Measurements from ENCODE around the gene ARHGEF2. TPM values are rescaled to one million over a fixed set of nuclear protein-coding genes. Genes with fewer than 3 reads are reported as not detected.

ARHGEF2 gene
- total and polyA plus RNA-seq, 2 of the 13 experiments (the other 11 are each of a cell fraction or from before 2014, with no cell fraction given), result 16.1 to 32.1 TPM

GRCh38 chr1:156020293-156021092 is 42.1 kb upstream of the ARHGEF2 start, which contains the start of gene SSR2 (continued):
- peak; percentile 68; the same call in 1 of the 2 replicates for TF ChIP-seq TGIF2 (CRISPR knock-in tag; IDR thresholded peaks at IDR 0.05)
- TF ChIP-seq ZNF691 (CRISPR knock-in tag; IDR thresholded peaks at IDR 0.05; ENCODE audit: borderline replicate concordance, low read depth), result no peak

GRCh38 chr1:156019946-156020292 is 41.6 kb upstream of the ARHGEF2 start:
- WGBS (ENCODE audit: low lambda C conversion rate), result 16% methylated on average over 5 of the region's 8 CpGs
- no peak for TF ChIP-seq SNAI1 (CRISPR knock-in tag; IDR thresholded peaks at IDR 0.05; ENCODE audit: borderline replicate concordance)
- TF ChIP-seq FOXP4 (CRISPR knock-in tag; IDR thresholded peaks at IDR 0.05), result 0 out of 2 replicates have a peak, but pooled peaks have one; percentile 15
- Histone ChIP-seq H3K9ac (ENCODE audit: insufficient read depth, low read depth, low read length) (peak overlapping the region; percentile 82), H4K20me1 (ENCODE audit: insufficient read depth, low read length) (0 out of 2 replicates have a peak, but pooled peaks cover 2% of the 10 kb centered on the region), H2AFZ (ENCODE audit: low read length) (no peak overlapping the region), H3K27ac (ENCODE audit: extremely low read length, insufficient read depth, low read length) (peak overlapping the region; percentile 54), H3K27me3 (ENCODE audit: control insufficient read depth in 1 of 2, insufficient read depth in 2 of 2, low read length in 2 of 2) (no peaks in the 10 kb centered on the region; a peak in 1 of 5 replicates), H3K79me2 (ENCODE audit: insufficient read depth, low read length) (peaks cover 19% of the 10 kb centered on the region), H3K9me3 (ENCODE audit: low read length) (no peaks in the 10 kb centered on the region), H3K4me2 (ENCODE audit: low read depth, low read length) (peak overlapping the region; percentile 92), H3K4me1 (ENCODE audit: insufficient read depth, low read length) (peaks cover 28% of the 10 kb centered on the region), H3K4me3 (replicated peaks in 1 of 3; ENCODE audit: insufficient read depth in 1 of 3, low read depth in 2 of 3, low read length in 3 of 3) (peak overlapping the region; percentile 92), H3K36me3 (replicated peaks in 1 of 2; ENCODE audit: control insufficient read depth in 1 of 2, insufficient read depth in 2 of 2, low read length in 2 of 2) (peaks cover 1 to 11% of the 10 kb centered on the region in 2 experiments; a peak in 3 of 5 replicates)
- ChIA-PET CTCF (ENCODE audit: low intra/inter-chr PET ratio, low total read pairs) (no interaction called here), POLR2A (interaction anchor here (0.6 kb wide), 1 partner anchor 28 kb away, joined by 3 read pairs; no protein-coding TSS in a partner anchor)
- TSS peak; percentile 80 for BruUV-seq (replicated peaks)
- intact Hi-C loops (cut with micrococcal nuclease; ENCODE audit: unreplicated experiment) (loop anchor here (2.0 kb wide), 1 partner anchor 47 kb away; no protein-coding TSS in a partner anchor), in situ Hi-C loops (cut with HindIII; ENCODE audit: extremely low pct_ligation_motif_present, low pct_unique_long_range_greater_than_20kb) (no loop called here)
- no peak for ATAC-seq
- FAIRE-seq, result no peak
- no peak for DNase-seq (ENCODE audit: low spot score)

Data from HepG2 (cell line).